A549 (cell line): Measurements from ENCODE around the gene ABCC2.

Source experiments
- CBX2 ChIP-seq: fragments of 200-600 bp; sonication (generic); IDR thresholded peaks from 2 replicates; pipeline ENCODE4 v1.6.1; 2016; ENCODE audit warnings: low read depth, mild to moderate bottlenecking, borderline replicate concordance
- MAZ ChIP-seq: fragments of 150-350 bp; IDR thresholded peaks from 2 replicates; pipeline ENCODE4 v1.6.1; 2014; ENCODE audit warnings: antibody characterized with exemption, low read depth, low read length, borderline replicate concordance
- NR3C1 ChIP-seq: fragments of >200 bp; sonication (Bioruptor Twin); formaldehyde crosslinking; IDR thresholded peaks from 3 replicates; pipeline ENCODE4 v1.6.1; 2017
- TF ChIP-seq, protein P1 (sequence below): fragments of >200 bp; sonication (Bioruptor Twin); formaldehyde crosslinking; IDR thresholded peaks from 3 replicates; pipeline ENCODE4 v1.5.1; 2016
- TF ChIP-seq, protein P2 (sequence below): fragments of 450-650 bp; IDR thresholded peaks from 2 replicates; pipeline ENCODE4 v1.6.1; 2014; ENCODE audit warnings: antibody characterized with exemption
- TF ChIP-seq, protein P3 (sequence below): fragments of >200 bp; sonication (Bioruptor Twin); formaldehyde crosslinking; IDR thresholded peaks from 3 replicates; pipeline ENCODE4 v1.6.1; 2016

DNA sequence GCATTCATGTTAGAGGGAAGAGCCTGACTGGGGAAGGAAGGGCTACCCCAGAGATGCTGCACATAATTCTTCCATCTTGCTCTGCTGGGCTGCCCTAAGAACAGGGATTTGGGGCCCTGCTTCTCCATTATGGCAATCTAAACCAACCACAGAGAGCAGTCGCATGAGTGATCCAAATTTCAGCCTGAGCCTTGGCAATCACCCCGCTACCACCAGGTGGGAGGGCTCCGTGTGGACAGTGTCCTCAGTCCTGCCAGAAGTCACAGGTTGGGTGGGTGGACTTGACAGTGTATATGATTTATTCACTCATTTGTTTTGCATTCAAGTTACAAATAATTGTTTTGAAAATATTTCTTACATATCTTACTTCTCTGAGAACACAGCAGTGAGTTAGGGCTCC is 22.0 kb downstream of the ABCC2 start:
- TF ChIP-seq, protein P1, sequence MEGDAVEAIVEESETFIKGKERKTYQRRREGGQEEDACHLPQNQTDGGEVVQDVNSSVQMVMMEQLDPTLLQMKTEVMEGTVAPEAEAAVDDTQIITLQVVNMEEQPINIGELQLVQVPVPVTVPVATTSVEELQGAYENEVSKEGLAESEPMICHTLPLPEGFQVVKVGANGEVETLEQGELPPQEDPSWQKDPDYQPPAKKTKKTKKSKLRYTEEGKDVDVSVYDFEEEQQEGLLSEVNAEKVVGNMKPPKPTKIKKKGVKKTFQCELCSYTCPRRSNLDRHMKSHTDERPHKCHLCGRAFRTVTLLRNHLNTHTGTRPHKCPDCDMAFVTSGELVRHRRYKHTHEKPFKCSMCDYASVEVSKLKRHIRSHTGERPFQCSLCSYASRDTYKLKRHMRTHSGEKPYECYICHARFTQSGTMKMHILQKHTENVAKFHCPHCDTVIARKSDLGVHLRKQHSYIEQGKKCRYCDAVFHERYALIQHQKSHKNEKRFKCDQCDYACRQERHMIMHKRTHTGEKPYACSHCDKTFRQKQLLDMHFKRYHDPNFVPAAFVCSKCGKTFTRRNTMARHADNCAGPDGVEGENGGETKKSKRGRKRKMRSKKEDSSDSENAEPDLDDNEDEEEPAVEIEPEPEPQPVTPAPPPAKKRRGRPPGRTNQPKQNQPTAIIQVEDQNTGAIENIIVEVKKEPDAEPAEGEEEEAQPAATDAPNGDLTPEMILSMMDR = no peak
- TF ChIP-seq NR3C1 (no peak), MAZ (no peak), CBX2 (no peak)
- TF ChIP-seq, protein P2, sequence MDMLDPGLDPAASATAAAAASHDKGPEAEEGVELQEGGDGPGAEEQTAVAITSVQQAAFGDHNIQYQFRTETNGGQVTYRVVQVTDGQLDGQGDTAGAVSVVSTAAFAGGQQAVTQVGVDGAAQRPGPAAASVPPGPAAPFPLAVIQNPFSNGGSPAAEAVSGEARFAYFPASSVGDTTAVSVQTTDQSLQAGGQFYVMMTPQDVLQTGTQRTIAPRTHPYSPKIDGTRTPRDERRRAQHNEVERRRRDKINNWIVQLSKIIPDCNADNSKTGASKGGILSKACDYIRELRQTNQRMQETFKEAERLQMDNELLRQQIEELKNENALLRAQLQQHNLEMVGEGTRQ = no peak
- TF ChIP-seq, protein P3, sequence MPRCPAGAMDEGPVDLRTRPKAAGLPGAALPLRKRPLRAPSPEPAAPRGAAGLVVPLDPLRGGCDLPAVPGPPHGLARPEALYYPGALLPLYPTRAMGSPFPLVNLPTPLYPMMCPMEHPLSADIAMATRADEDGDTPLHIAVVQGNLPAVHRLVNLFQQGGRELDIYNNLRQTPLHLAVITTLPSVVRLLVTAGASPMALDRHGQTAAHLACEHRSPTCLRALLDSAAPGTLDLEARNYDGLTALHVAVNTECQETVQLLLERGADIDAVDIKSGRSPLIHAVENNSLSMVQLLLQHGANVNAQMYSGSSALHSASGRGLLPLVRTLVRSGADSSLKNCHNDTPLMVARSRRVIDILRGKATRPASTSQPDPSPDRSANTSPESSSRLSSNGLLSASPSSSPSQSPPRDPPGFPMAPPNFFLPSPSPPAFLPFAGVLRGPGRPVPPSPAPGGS = no peak
